Activated CD4-positive, alpha-beta T cell treated with anti-CD3 and anti-CD28 coated beads, Interleukin-10, Interleukin-2, amounts not matched to agents 100 ng/mL and 50 ng/mL, durations not matched to agents 16 hours and 8 hours (primary cell): Measurements from ENCODE around the gene CEACAM20.
A peak's percentile ranks its signal among the peaks of the same experiment; 100 is the strongest.
"Not testable (repeated sequence)": the region's sequence is repeated elsewhere in the genome, so short reads cannot be mapped to it uniquely, and the experiment has no call there.

Source experiments
- DNase-seq: peaks from one replicate; pipeline ENCODE4 v3.0.0-alpha.2; 2020

The CEACAM20 gene

GRCh38 chr19:44529536-44529935, at the start of gene CEACAM20:
Gene CEACAM20 (minus strand): TSS chr19:44529675. CDS start chr19:44529509, 166 bp downstream.
- no peak for DNase-seq

GRCh38 chr19:44577566-44577874, 48.0 kb upstream of the CEACAM20 start:
- DNase-seq, result no peak

GRCh38 chr19:44576843-44577565, 47.5 kb upstream of the CEACAM20 start:
- DNase-seq, result peak; percentile 20

- no peak for DNase-seq
Observed at GRCh38 chr19:44575116-44575700, 45.7 kb upstream of the CEACAM20 start.

GRCh38 chr19:44574186-44574950, 44.9 kb upstream of the CEACAM20 start:
- no peak for DNase-seq

GRCh38 chr19:44573627-44574026, 44.2 kb upstream of the CEACAM20 start:
- no peak for DNase-seq

GRCh38 chr19:44573183-44573582, 43.7 kb upstream of the CEACAM20 start:
- DNase-seq, result no peak

GRCh38 chr19:44572581-44572900, 43.1 kb upstream of the CEACAM20 start:
- DNase-seq, result no peak

GRCh38 chr19:44571830-44572580, 42.5 kb upstream of the CEACAM20 start:
- DNase-seq, result no peak

- peak; percentile 71 for DNase-seq
Observed at GRCh38 chr19:44570984-44571684, 41.7 kb upstream of the CEACAM20 start.

- no peak for DNase-seq
Observed at GRCh38 chr19:44570603-44570983, 41.1 kb upstream of the CEACAM20 start.

GRCh38 chr19:44567745-44568144, 38.3 kb upstream of the CEACAM20 start:
- no peak for DNase-seq

- no peak for DNase-seq
Observed at GRCh38 chr19:44566984-44567383, 37.5 kb upstream of the CEACAM20 start.

GRCh38 chr19:44563086-44563655, 33.7 kb upstream of the CEACAM20 start:
- DNase-seq, result not testable (repeated sequence)

- no peak for DNase-seq
Observed at GRCh38 chr19:44557933-44558332, 28.5 kb upstream of the CEACAM20 start.

GRCh38 chr19:44554641-44555246, 25.3 kb upstream of the CEACAM20 start:
- no peak for DNase-seq

- no peak for DNase-seq
Observed at GRCh38 chr19:44553478-44554171, 24.1 kb upstream of the CEACAM20 start.

GRCh38 chr19:44552324-44552723, 22.8 kb upstream of the CEACAM20 start:
- DNase-seq, result peak; percentile 43

GRCh38 chr19:44551850-44552249, 22.4 kb upstream of the CEACAM20 start:
- no peak for DNase-seq

GRCh38 chr19:44550976-44551375, 21.5 kb upstream of the CEACAM20 start:
- not testable (repeated sequence) for DNase-seq

- DNase-seq, result no peak
Observed at GRCh38 chr19:44549507-44549906, 20.0 kb upstream of the CEACAM20 start.
